DOHH2 (cell line): ENCODE measurements around the gene NT5DC3.

Source experiments
- CTCF ChIP-seq: fragments of 200-600 bp; sonication (generic); IDR thresholded peaks from one replicate; pipeline ENCODE4 v1.5.1; 2014; ENCODE audit warnings: antibody characterized with exemption, mild to moderate bottlenecking, low read depth, low read length; ENCODE audit not compliant: poor library complexity, severe bottlenecking
- EZH2phosphoT487 ChIP-seq: fragments of 200-600 bp; sonication (generic); IDR thresholded peaks from 2 replicates; pipeline ENCODE4 v1.6.1; 2017; ENCODE audit warnings: borderline replicate concordance, mild to moderate bottlenecking, antibody characterized with exemption, low read length, moderate library complexity, mixed read lengths

- TF ChIP-seq CTCF (no peak), EZH2phosphoT487 (no peak)
These were observed 89.4 kb downstream of the NT5DC3 start for GRCh38 chr12:103751600-103751999.
